Measurements from ENCODE around the gene TWIST1.

The TWIST1 gene

DNA sequence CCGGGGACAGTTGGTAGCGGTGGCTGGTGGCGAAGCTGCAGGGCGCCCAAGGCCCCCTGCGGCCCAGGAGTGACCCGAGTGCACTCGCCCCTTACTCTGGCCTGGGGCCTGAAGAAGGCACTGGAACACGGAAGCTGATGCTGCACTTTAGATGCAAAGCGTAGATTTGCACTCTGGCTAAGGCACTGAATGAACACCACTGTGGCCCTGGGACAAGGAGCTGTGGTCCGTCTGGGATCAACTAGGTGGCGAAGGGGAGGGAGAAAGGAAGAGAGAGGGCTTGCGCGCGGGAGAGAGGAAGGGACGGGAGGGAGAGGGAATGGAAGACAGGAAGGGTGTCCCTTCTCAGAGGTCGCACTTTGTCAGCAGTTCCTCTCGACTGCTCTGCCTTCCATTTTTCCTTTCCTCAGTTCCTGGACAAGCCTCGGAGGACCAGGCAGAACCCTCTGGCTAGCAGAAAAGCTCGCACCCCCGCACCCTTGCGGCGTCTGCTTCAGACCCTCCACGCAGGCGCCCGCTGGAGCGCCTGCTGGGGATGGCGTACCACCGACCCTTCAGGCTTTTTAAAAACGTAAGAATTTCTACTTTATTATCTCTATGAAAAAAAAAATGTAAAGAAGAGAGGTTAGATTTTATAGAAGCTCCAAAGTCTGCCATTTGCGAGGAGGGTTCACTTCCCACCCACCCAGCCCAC, 26.6 kb upstream of the TWIST1 start:
- ChIA-PET CTCF (no interaction called here), POLR2A (no interaction called here)
- no peak for DNase-seq (ENCODE audit: extremely low spot score)
- no peak for TF ChIP-seq FOXK2 (IDR thresholded peaks at IDR 0.05)
- no peak for TF ChIP-seq NFRKB (IDR thresholded peaks at IDR 0.05)
- TF ChIP-seq FOXM1 (IDR thresholded peaks at IDR 0.05; ENCODE audit: borderline replicate concordance): no peak
- TF ChIP-seq TARDBP (IDR thresholded peaks at IDR 0.05): no peak
- TF ChIP-seq SP1 (IDR thresholded peaks at IDR 0.05): no peak
- TF ChIP-seq, protein P1, sequence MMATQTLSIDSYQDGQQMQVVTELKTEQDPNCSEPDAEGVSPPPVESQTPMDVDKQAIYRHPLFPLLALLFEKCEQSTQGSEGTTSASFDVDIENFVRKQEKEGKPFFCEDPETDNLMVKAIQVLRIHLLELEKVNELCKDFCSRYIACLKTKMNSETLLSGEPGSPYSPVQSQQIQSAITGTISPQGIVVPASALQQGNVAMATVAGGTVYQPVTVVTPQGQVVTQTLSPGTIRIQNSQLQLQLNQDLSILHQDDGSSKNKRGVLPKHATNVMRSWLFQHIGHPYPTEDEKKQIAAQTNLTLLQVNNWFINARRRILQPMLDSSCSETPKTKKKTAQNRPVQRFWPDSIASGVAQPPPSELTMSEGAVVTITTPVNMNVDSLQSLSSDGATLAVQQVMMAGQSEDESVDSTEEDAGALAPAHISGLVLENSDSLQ (IDR thresholded peaks at IDR 0.05): no peak
- no peak for TF ChIP-seq SUZ12 (IDR thresholded peaks at IDR 0.05)
- TF ChIP-seq ZNF384 (IDR thresholded peaks at IDR 0.05): no peak
- no peak for TF ChIP-seq CTBP1 (IDR thresholded peaks at IDR 0.05; ENCODE audit: borderline replicate concordance)
- TF ChIP-seq FOXA1 (IDR thresholded peaks at IDR 0.05): no peak
- TF ChIP-seq ELF4 (IDR thresholded peaks at IDR 0.05): no peak
- TF ChIP-seq LEF1 (IDR thresholded peaks at IDR 0.05; ENCODE audit: borderline replicate concordance): no peak
- no peak for TF ChIP-seq ARNT (IDR thresholded peaks at IDR 0.05)
- TF ChIP-seq HDGF (IDR thresholded peaks at IDR 0.05; ENCODE audit: borderline replicate concordance): no peak

DNA sequence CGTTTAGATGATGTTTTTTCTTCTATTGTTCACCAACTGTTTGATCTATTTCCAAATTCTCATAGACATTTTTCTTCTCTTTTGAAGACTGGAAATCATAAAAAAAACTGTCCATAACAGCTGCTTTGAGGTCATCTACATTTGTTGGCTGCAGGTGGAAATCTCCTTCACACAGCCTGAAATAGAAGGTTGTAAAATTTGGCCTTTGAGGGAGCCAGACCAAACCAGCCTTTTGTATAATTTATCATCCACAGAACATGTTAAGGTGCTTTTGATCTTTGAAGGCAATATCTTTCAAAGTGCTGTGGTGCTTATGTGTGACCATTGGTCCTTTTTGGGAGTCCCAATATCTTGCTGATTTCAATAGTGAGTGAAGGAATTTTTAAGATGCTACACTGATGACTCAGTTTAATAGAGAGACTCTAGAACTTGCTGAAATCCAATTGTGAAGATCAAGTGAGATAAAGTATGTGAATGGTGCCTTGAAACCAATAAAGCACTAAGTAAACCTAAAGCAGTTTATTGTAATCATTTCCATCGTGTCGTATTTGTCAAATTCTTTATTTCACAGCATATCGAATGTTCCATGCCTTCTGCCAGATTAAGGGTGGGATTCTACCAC, 22.4 kb upstream of the TWIST1 start:
- TF ChIP-seq FOXA1 (IDR thresholded peaks at IDR 0.05): no peak
- TF ChIP-seq, protein P1 (IDR thresholded peaks at IDR 0.05): no peak
- TF ChIP-seq SUZ12 (IDR thresholded peaks at IDR 0.05): no peak
- TF ChIP-seq HDGF (IDR thresholded peaks at IDR 0.05; ENCODE audit: borderline replicate concordance): no peak
- TF ChIP-seq SP1 (IDR thresholded peaks at IDR 0.05): no peak
- no peak for TF ChIP-seq LEF1 (IDR thresholded peaks at IDR 0.05; ENCODE audit: borderline replicate concordance)
- TF ChIP-seq ARNT (IDR thresholded peaks at IDR 0.05): no peak
- TF ChIP-seq FOXK2 (IDR thresholded peaks at IDR 0.05): no peak
- TF ChIP-seq FOXM1 (IDR thresholded peaks at IDR 0.05; ENCODE audit: borderline replicate concordance): no peak
- TF ChIP-seq CTBP1 (IDR thresholded peaks at IDR 0.05; ENCODE audit: borderline replicate concordance): no peak
- TF ChIP-seq L3MBTL2 (conservative IDR thresholded peaks at IDR 0.05): no peak
- TF ChIP-seq ELF4 (IDR thresholded peaks at IDR 0.05): no peak
- TF ChIP-seq BHLHE40 (IDR thresholded peaks at IDR 0.05; ENCODE audit: borderline replicate concordance): no peak
- no peak for TF ChIP-seq ZNF384 (IDR thresholded peaks at IDR 0.05)
- TF ChIP-seq NFRKB (IDR thresholded peaks at IDR 0.05): no peak
- TF ChIP-seq TARDBP (IDR thresholded peaks at IDR 0.05): no peak
- no peak for DNase-seq (ENCODE audit: extremely low spot score)
- POLR2A ChIA-PET: no interaction called here
- CTCF ChIA-PET: no interaction called here

DNA sequence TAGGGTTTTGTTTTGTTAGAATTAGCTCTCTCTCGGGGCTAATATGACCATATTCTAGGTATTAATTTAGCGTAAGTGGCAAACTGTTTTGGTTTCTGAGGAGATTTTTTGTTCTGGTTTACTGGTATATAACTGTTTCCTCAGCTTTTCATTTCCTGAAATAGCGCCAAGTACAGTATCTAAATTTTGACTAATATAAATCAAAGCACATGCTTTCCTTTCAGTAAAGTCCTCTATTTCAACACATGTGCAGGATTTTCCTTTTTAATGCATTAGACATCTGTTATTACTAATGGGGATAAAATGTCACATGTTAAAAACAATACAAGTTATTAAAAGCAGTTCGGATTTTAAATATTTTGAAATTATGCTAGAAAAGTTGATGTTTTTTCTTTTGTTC, 16.4 kb upstream of the TWIST1 start:
- POLR2A ChIA-PET: no interaction called here

DNA sequence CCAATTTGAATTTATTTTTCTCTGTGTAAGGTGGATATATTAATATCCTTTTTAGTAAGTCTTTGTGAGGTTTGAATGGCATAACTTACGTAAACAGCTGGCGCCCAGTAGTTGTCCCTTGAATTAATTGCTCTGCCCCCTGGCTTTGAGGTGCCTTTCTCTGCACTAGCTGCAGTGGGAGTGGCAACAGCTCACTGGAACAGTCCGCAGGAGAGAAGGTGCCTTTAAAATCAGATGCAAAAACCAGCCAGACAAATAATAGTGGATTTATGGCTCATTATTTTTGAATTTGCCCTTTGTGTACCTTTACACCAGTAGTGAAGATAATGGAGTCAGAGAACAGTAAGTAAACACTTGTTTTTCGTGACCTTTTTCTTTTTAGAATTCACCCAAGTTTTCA, 16.0 kb upstream of the TWIST1 start:
- ChIA-PET CTCF (no interaction called here), POLR2A (no interaction called here)
- no peak for DNase-seq (ENCODE audit: extremely low spot score)
- no peak for TF ChIP-seq TARDBP (IDR thresholded peaks at IDR 0.05)
- TF ChIP-seq, protein P1 (IDR thresholded peaks at IDR 0.05): no peak
- TF ChIP-seq LEF1 (IDR thresholded peaks at IDR 0.05; ENCODE audit: borderline replicate concordance): no peak
- no peak for TF ChIP-seq NFRKB (IDR thresholded peaks at IDR 0.05)
- TF ChIP-seq FOXK2 (IDR thresholded peaks at IDR 0.05): no peak
- no peak for TF ChIP-seq FOXM1 (IDR thresholded peaks at IDR 0.05; ENCODE audit: borderline replicate concordance)
- TF ChIP-seq ELF4 (IDR thresholded peaks at IDR 0.05): no peak
- TF ChIP-seq ARNT (IDR thresholded peaks at IDR 0.05): no peak

More for the DNA sequence above, 16.4 kb upstream of the TWIST1 start:
- TF ChIP-seq FOXK2 (IDR thresholded peaks at IDR 0.05) (no peak), BHLHE40 (IDR thresholded peaks at IDR 0.05; ENCODE audit: borderline replicate concordance) (no peak), LEF1 (IDR thresholded peaks at IDR 0.05; ENCODE audit: borderline replicate concordance) (no peak), FOXA1 (IDR thresholded peaks at IDR 0.05) (no peak), ZNF384 (IDR thresholded peaks at IDR 0.05) (no peak), FOXM1 (IDR thresholded peaks at IDR 0.05; ENCODE audit: borderline replicate concordance) (no peak), L3MBTL2 (conservative IDR thresholded peaks at IDR 0.05) (no peak), SUZ12 (IDR thresholded peaks at IDR 0.05) (no peak), HDGF (IDR thresholded peaks at IDR 0.05; ENCODE audit: borderline replicate concordance) (no peak), SP1 (IDR thresholded peaks at IDR 0.05) (no peak)
- no peak for DNase-seq (ENCODE audit: extremely low spot score)
- CTCF ChIA-PET: no interaction called here

DNA sequence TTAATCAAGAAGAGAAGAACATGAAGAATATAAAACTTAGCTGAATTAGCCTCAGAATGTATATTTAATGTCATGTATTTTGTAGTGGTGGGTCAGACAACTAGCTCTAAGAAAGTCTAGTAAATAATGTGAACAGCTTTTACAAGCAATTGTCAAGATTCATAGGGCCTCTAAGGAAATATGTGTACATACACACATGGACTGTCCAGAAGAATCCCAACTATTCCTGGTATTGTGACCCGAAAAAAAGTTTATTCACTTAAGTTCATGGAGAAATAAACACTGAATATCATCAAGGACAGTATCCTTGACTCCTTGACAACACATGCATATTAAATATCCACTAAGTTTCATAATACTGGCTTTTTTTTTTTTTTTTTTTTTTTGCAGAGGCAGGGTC, 11.4 kb upstream of the TWIST1 start:
- DNase-seq (ENCODE audit: extremely low spot score): no peak
- ChIA-PET CTCF (no interaction called here), POLR2A (no interaction called here)
- TF ChIP-seq FOXA1 (IDR thresholded peaks at IDR 0.05) (no peak), LEF1 (IDR thresholded peaks at IDR 0.05; ENCODE audit: borderline replicate concordance) (no peak), ZNF384 (IDR thresholded peaks at IDR 0.05) (no peak), ARNT (IDR thresholded peaks at IDR 0.05) (no peak), TARDBP (IDR thresholded peaks at IDR 0.05) (no peak)

DNA sequence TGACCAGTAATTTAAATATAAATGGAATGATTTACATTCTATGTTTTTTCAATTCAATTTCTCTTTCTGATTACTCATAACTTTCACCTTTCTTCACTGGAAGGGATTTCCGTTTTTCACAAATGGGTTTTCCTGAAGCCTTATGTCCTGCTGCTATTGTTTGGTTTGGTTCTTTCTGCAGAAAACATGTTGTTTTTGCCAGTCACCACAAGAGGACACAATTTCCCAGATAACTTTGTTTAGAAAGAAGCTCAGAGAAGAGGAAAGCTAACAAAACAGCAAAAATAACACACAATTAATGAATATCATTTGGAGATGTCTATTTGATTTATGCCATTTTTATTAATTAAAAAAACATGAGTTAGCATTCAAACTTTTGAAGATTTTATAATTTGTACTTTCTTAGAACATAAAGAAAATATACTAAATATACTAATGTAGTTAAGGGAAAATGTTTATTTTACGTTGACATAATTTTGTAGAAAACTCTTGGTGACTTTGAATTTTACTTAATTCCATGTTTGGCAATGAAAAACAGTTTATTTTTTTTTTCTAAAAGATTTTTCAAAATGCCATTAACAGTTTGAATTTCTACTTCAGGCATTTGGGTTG, 4.6 kb upstream of the TWIST1 start:
- CTCF ChIA-PET: interaction anchor here (0.6 to 1.4 kb wide), 3 partner anchors 106 to 543 kb away, joined by 3 to 9 read pairs (median 5); no protein-coding TSS in a partner anchor
- TF ChIP-seq, protein P1 (IDR thresholded peaks at IDR 0.05): peak; percentile 55; the same call in 1 of the 2 replicates
- no peak for TF ChIP-seq ELF4 (IDR thresholded peaks at IDR 0.05)
- peak; percentile 27 for DNase-seq (ENCODE audit: extremely low spot score)
- POLR2A ChIA-PET: interaction anchor here (0.6 kb wide), 1 partner anchor 61 kb away, joined by 3 read pairs; no protein-coding TSS in a partner anchor

All from HEK293T (cell line).